GM12878 (cell line): Measurements from ENCODE around the gene FAR2. TPM values are rescaled to one million over a fixed set of nuclear protein-coding genes. Genes with fewer than 3 reads are reported as not detected.

ENCODE experiments used
- ATAC-seq: fragments of 200-7000 bp; cut with Tn5 transposase; 3 replicates; pipeline ENCODE4 v1.9.1; 2020; ENCODE audit warnings: mild to moderate bottlenecking, moderate library complexity
- BruUV-seq: library from RNA; stranded (reverse); fragments of 400-500 nt; replicated peaks from 2 replicates; lab custom pipeline; 2021; lab: Mats Ljungman, UMichigan
- CTCF ChIA-PET: fragments of 300-600 bp; sonication (Branson Sonifier 250); formaldehyde crosslinking; extraction: SDS; loops from one replicate; lab custom pipeline; 2021; ENCODE audit warnings: inconsistent platforms; lab: Yijun Ruan, JAX
- POLR2A ChIA-PET: fragments of 350-600 bp; formaldehyde crosslinking; extraction: SDS; loops from one replicate; lab custom pipeline; 2021; ENCODE audit warnings: inconsistent platforms; lab: Charles Lee
- RAD21 ChIA-PET: fragments of 300-600 bp; sonication (Branson Sonifier 250); formaldehyde crosslinking; loops from one replicate; lab custom pipeline; 2023; ENCODE audit warnings: antibody characterized with exemption; ENCODE audit not compliant: unreplicated experiment; lab: Charles Lee
- SMC1A ChIA-PET: fragments of 300-600 bp; sonication (Branson Sonifier 250); formaldehyde crosslinking; loops from one replicate; lab custom pipeline; 2023; ENCODE audit not compliant: unreplicated experiment, uncharacterized antibody; lab: Charles Lee
- DNase-seq: peaks from one replicate; pipeline ENCODE4 v3.0.0-alpha.2; 2011; ENCODE audit warnings: low read depth, low spot score
- FAIRE-seq: peaks from 3 replicates; lab custom pipeline; 2011; peaks lifted over from hg19 to GRCh38; lab: Jason Lieb, UNC
- H2AFZ ChIP-seq: 2 replicates; pipeline ENCODE4 v1.6.0; 2011; ENCODE audit warnings: low read depth, low read length, control low read depth; ENCODE audit not compliant: control insufficient read depth
- H3K27ac ChIP-seq: 2 replicates; pipeline ENCODE4 v1.5.1; 2011; ENCODE audit warnings: control low read depth; ENCODE audit not compliant: control insufficient read depth, insufficient read depth
- H3K27me3 ChIP-seq, 2 experiments: replicated peaks in 1 of 2; 2 replicates each; pipeline versions ENCODE4 v1.6.0 to v1.6.1; 2011; ENCODE audit warnings: low read length in 1 of 2; ENCODE audit not compliant: control insufficient read depth in 2 of 2, insufficient read depth in 2 of 2
- H3K36me3 ChIP-seq, 2 experiments: 2 replicates each; pipeline ENCODE4 v1.5.1; 2011; ENCODE audit warnings: low read length in 1 of 2; ENCODE audit not compliant: control insufficient read depth in 2 of 2, insufficient read depth in 2 of 2
- H3K4me1 ChIP-seq: 2 replicates; pipeline ENCODE4 v1.6.1; 2011; ENCODE audit warnings: mild to moderate bottlenecking, low read length, moderate library complexity, mixed read lengths; ENCODE audit not compliant: control insufficient read depth, insufficient read depth
- H3K4me2 ChIP-seq: 2 replicates; pipeline ENCODE4 v1.6.0; 2011; ENCODE audit warnings: control low read depth; ENCODE audit not compliant: control insufficient read depth, insufficient read depth
- H3K4me3 ChIP-seq: fragments of 200-600 bp; sonication (generic); 2 replicates; pipeline ENCODE4 v1.5.1; 2016
- H3K79me2 ChIP-seq: 2 replicates; pipeline ENCODE4 v1.6.0; 2011; ENCODE audit warnings: low read length; ENCODE audit not compliant: control insufficient read depth, insufficient read depth
- H3K9ac ChIP-seq: 2 replicates; pipeline ENCODE4 v1.8.0; 2011; ENCODE audit warnings: low read length, control low read depth, mixed read lengths; ENCODE audit not compliant: control insufficient read depth, insufficient read depth
- H3K9me3 ChIP-seq: replicated peaks from 3 replicates; pipeline ENCODE4 v1.5.1; 2011; ENCODE audit warnings: mild to moderate bottlenecking, low read length; ENCODE audit not compliant: control insufficient read depth, insufficient read depth
- H4K20me1 ChIP-seq: 2 replicates; pipeline ENCODE4 v1.6.0; 2011; ENCODE audit not compliant: control insufficient read depth, insufficient read depth
- CEBPZ ChIP-seq: fragments of 150-350 bp; IDR thresholded peaks from 2 replicates; pipeline ENCODE4 v1.6.1; 2016; ENCODE audit warnings: low read depth, low read length
- KAT2A ChIP-seq: conservative IDR thresholded peaks from 2 replicates; pipeline ENCODE4 v1.6.1; 2011; ENCODE audit warnings: low read depth, low read length; ENCODE audit not compliant: control insufficient read depth
- PAX8 ChIP-seq: fragments of 450-650 bp; IDR thresholded peaks from 2 replicates; pipeline ENCODE4 v1.6.1; 2017; ENCODE audit warnings: mild to moderate bottlenecking, moderate library complexity
- SIX5 ChIP-seq: IDR thresholded peaks from 2 replicates; pipeline ENCODE4 v1.6.1; 2011; ENCODE audit warnings: mild to moderate bottlenecking, low read depth, low read length, moderate library complexity; ENCODE audit not compliant: severe bottlenecking
- YBX1 ChIP-seq: fragments of 450-650 bp; IDR thresholded peaks from 2 replicates; pipeline ENCODE4 v1.6.1; 2016; ENCODE audit warnings: antibody characterized with exemption
- ZBED1 ChIP-seq: IDR thresholded peaks from 2 replicates; pipeline ENCODE4 v1.6.1; 2016; ENCODE audit warnings: borderline replicate concordance
- WGBS: methylation state at CpG from one replicate; pipeline ENCODE4 v1.1.6; 2016; ENCODE audit warnings: low lambda C conversion rate; ENCODE audit not compliant: insufficient replicate concordance, insufficient coverage; ENCODE audit errors: missing lambda C conversion rate; 5-methylcytosine and 5-hydroxymethylcytosine counted together
- in situ Hi-C: fragments of 300-500 bp; cut with MboI; formaldehyde crosslinking; loops from 9 replicates; pipeline ENCODE4 v1.14.3; 2018; ENCODE audit warnings: mixed read lengths
- intact Hi-C: fragments of 100-400 bp; cut with micrococcal nuclease; formaldehyde crosslinking; loops from one replicate; pipeline ENCODE4 v1.14.2; 2022; ENCODE audit not compliant: unreplicated experiment
- polyA plus RNA-seq, 11 experiments: library from polyadenylated mRNA; depleted of rRNA in 4 of 11; unstranded in 6 of 11; stranded (reverse) in 5 of 11; fragments of >200 nt; fragmentation: Nextera tagmentation in 4 of 11; fragmentation: Illumina TruSeq in 1 of 11; extraction: Ambion mirVana in 4 of 11; extraction: Trizol in 1 of 11; gene quantifications; 1 replicate in 1 of 11; 2 replicates in 10 of 11; pipeline versions ENCODE4 v1.2.1 to v1.2.3, GENCODE V29; 2011 to 2016; ENCODE audit warnings: inconsistent platforms in 2 of 11, missing spikeins in 2 of 11, low read depth in 1 of 11
- total RNA-seq, 4 experiments: library from RNA; depleted of rRNA in 3 of 4; stranded (reverse); fragments of >200 nt in 3 of 4; fragmentation: Illumina TruSeq in 1 of 4; extraction: Trizol in 1 of 4; gene quantifications; 2 replicates each; pipeline versions ENCODE4 v1.2.1 to v1.2.3, GENCODE V29; 2013 to 2021

Gene FAR2
- total and polyA plus RNA-seq, 10 of the 15 experiments (the other 5 are each of a cell fraction or from before 2014, with no cell fraction given), result 0.50 to 1.1 (median 0.65) TPM

- in situ Hi-C loops (no loop called here), intact Hi-C loops (no loop called here)
- no peaks in the 10 kb centered on the region for H4K20me1 ChIP-seq
- SMC1A ChIA-PET, result no interaction called here
- POLR2A ChIA-PET, result no interaction called here
- no peaks in the 10 kb centered on the region for H3K27me3 ChIP-seq
- H3K27ac ChIP-seq, result no peak overlapping the region
- no peaks in the 10 kb centered on the region for H3K79me2 ChIP-seq
- BruUV-seq, result no TSS peak
- no peaks in the 10 kb centered on the region for H3K4me1 ChIP-seq
- CTCF ChIA-PET, result interaction anchor here (1.8 kb wide), 1 partner anchor 35 kb away, joined by 4 read pairs; no protein-coding TSS in a partner anchor
- TF ChIP-seq ZBED1 (no peak), YBX1 (no peak), KAT2A (no peak), CEBPZ (no peak), SIX5 (no peak), PAX8 (no peak)
- H3K9ac ChIP-seq, result no peak overlapping the region
- H3K4me3 ChIP-seq, result no peak overlapping the region
- no peak for DNase-seq
- FAIRE-seq, result no peak
- no peak overlapping the region for H3K4me2 ChIP-seq
- H2AFZ ChIP-seq, result no peak overlapping the region
- 0% methylated on average over 2 of the region's 2 CpGs for WGBS
- no peak for ATAC-seq
- no peaks in the 10 kb centered on the region for H3K36me3 ChIP-seq
- RAD21 ChIA-PET, result no interaction called here
- no peaks in the 10 kb centered on the region for H3K9me3 ChIP-seq
Measured at GRCh38 chr12:29282031-29282816, 133.1 kb downstream of the FAR2 start.
